Ectodermal cell (in vitro differentiated cells): ENCODE data around the gene FUT1.
"Not testable (repeated sequence)": the region's sequence is repeated elsewhere in the genome, so short reads cannot be mapped to it uniquely, and the experiment has no call there.

ENCODE experiments used
- H3K27ac ChIP-seq: 2 replicates; pipeline ENCODE4 v1.7.0; 2013; ENCODE audit warnings: mild to moderate bottlenecking, low read depth, low read length; ENCODE audit not compliant: insufficient read depth, poor library complexity, severe bottlenecking
- H3K27me3 ChIP-seq: 2 replicates; pipeline ENCODE4 v1.7.0; 2013; ENCODE audit warnings: mild to moderate bottlenecking, low read length; ENCODE audit not compliant: insufficient read depth, control insufficient read depth, poor library complexity, severe bottlenecking
- H3K36me3 ChIP-seq: one replicate; pipeline ENCODE4 v1.7.0; 2013; ENCODE audit warnings: low read length; ENCODE audit not compliant: control insufficient read depth, insufficient read depth
- H3K4me1 ChIP-seq: one replicate; pipeline ENCODE4 v1.7.0; 2013; ENCODE audit warnings: low read length; ENCODE audit not compliant: control insufficient read depth, insufficient read depth
- H3K4me3 ChIP-seq: 2 replicates; pipeline ENCODE4 v1.7.0; 2013; ENCODE audit warnings: low read depth, low read length, control low read depth; ENCODE audit not compliant: insufficient read depth
- H3K9me3 ChIP-seq: 2 replicates; pipeline ENCODE4 v1.7.0; 2013; ENCODE audit warnings: mild to moderate bottlenecking, low read length, moderate library complexity; ENCODE audit not compliant: control insufficient read depth
- WGBS, 2 experiments: methylation state at CpG; one replicate each; pipeline ENCODE4 v1.1.7; 2013; ENCODE audit warnings: missing lambda C conversion rate in 2 of 2; 5-methylcytosine and 5-hydroxymethylcytosine counted together

FUT1 gene

DNA sequence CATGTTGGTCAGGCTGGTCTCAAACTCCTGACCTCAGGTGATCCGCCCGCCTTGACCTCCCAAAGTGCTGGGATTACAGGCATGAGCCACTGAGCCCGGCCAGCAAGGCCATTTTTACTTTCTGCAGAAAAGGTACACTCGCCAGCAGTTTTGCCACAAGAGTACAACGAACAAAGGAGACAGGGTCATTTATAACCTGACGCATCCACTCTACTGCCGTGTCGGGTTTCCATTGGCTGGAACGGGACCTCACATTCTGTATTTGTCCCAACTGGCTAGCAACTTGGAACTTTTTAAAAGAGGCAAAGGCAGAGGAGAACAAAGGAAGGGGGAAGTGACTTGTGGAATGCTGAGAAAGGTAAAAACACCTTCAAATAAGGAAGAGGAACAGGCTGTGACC, 34.9 kb upstream of the FUT1 start:
- not testable (repeated sequence) for H3K27me3 ChIP-seq, H3K4me3 ChIP-seq, H3K36me3 ChIP-seq, H3K4me1 ChIP-seq, H3K27ac ChIP-seq, H3K9me3 ChIP-seq
- WGBS, 2 experiments, result 91 to 93% methylated on average over 9 of the region's 9 CpGs

DNA sequence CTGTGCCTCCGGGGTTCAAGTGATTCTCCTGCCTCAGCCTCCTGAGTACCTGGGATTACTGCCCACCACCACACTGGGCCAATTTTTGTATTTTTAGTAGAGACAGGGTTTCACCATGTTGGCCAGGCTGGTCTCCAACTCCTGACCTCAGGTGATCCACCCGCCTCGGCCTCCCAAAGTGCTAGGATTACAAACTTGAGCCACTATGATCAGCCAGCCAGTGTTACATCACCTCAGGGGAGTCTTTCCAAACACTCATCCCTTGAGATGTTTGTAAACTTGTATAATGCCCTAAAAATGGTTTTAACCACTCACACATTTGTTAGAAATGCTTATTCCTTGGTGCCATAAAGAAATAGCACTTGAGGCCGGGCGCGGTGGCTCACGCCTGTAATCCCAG, 34.0 kb upstream of the FUT1 start:
- not testable (repeated sequence) for H3K9me3 ChIP-seq, H3K27ac ChIP-seq, H3K27me3 ChIP-seq, H3K36me3 ChIP-seq, H3K4me1 ChIP-seq, H3K4me3 ChIP-seq
- 90 to 96% methylated on average over 7 of the region's 7 CpGs for WGBS, 2 experiments

DNA sequence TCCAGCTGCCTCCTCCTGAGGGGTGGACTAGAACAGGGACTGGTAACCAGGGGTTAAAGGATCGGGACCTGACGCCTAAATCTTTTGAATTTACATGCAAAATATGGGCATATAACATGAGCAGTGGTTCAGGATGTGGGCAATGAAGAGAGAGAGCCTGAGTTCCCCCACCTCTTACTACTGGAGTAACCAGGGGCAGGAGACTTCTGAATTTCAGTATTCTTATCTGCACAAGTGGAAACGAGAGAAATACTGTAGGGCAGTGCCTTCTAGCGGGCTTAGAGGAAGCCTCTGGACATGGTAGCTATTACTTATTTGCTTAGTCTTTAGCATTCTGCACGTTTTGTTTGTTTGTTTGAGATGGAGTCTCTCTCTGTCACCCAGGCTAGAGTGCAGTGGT, 32.1 kb upstream of the FUT1 start:
- Histone ChIP-seq H3K27ac (no peak overlapping the region), H3K9me3 (no peaks in the 10 kb centered on the region)
- 80 to 90% methylated on average over 5 of the region's 5 CpGs for WGBS, 2 experiments

DNA sequence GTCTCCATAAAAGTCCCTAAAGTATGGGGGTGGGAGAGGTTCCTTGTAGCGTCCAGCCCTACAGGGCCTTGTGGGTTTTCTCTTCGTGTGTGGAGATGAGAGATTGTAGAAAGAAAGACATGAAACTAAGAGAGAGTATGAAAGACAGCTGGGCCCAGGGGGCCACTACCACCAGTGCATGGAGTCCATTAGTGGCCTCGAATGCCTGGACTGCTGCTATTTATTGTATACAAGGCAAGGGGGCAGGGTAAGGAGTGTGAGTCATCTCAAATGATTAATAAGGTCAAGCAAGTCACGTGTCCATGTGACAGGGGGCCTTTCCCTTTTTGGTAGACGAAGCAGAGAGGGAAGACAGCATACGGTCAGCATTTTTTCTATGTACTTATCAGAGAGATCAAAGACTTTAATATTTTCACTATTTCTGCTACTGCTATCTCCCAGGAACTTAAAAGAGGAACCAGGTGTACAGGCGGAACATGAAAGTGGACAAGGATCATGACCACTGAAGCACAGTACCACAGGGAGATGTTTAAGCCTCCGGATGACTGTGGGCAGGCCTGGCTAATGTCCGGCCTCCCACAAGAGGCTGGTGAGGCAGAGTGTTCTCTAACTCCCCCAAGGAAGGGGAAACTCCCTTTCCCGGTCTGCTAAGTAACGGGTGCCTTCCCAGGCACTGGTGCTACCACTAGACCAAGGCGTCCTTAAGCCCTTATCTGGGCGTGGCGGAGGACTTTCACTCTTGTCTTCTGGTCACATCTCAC, 28.4 kb upstream of the FUT1 start:
- no peaks in the 10 kb centered on the region for H3K36me3 ChIP-seq
- H3K27ac ChIP-seq, result no peak overlapping the region
- H3K4me3 ChIP-seq, result no peak overlapping the region
- no peaks in the 10 kb centered on the region for H3K4me1 ChIP-seq
- no peaks in the 10 kb centered on the region for H3K27me3 ChIP-seq
- WGBS, 2 experiments, result 90 to 91% methylated on average over 14 of the region's 14 CpGs
- H3K9me3 ChIP-seq, result no peaks in the 10 kb centered on the region

More for the DNA sequence above, 32.1 kb upstream of the FUT1 start:
- Histone ChIP-seq H3K4me3 (no peak overlapping the region), H3K4me1 (no peaks in the 10 kb centered on the region), H3K27me3 (no peaks in the 10 kb centered on the region), H3K36me3 (no peaks in the 10 kb centered on the region)

DNA sequence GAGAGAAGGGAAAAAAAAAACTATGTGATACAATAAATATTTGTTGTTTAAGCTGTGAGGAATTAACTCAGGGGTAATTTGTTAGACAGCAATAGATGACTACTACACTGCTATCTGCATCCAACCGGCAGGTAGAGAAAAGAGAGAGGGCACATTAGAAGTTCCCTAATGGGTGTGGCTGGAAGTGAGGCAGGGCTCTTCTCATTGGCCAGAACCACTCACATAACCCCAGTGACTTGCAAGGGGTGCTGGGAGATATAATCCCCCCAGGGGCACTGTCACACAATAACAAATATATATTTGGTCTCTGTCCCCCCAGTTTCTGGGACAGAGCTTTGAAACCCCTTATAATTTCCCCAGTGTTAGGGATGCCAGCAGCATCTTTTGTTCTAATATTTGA, 27.2 kb upstream of the FUT1 start:
- Histone ChIP-seq H3K9me3 (no peaks in the 10 kb centered on the region), H3K4me1 (no peaks in the 10 kb centered on the region), H3K27me3 (no peaks in the 10 kb centered on the region), H3K27ac (no peak overlapping the region), H3K36me3 (no peaks in the 10 kb centered on the region), H3K4me3 (no peak overlapping the region)
- 56 to 93% methylated on average over 1 of the region's 1 CpG for WGBS, 2 experiments

DNA sequence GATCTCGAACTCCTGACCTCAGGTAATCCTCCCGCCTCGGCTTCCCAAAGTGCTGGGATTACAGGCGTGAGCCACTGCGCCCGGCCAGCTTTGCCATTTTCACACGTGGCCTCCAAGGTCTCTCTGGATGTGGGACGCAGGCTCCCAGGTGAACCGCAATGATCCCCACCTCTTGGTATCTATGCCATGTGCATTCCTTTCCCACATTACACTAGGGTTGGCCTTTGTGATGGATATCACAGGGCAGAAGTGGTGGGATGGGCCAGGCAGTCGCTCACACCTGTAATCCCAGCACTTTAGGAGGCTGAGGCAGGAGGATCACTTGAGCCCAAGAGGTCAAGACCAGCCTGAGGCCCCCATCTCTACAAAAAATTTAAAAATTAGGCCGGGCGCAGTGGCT, 25.3 kb upstream of the FUT1 start:
- Histone ChIP-seq H3K36me3 (no peaks in the 10 kb centered on the region), H3K4me3 (no peak overlapping the region), H3K27me3 (no peaks in the 10 kb centered on the region), H3K27ac (no peak overlapping the region), H3K9me3 (no peaks in the 10 kb centered on the region), H3K4me1 (no peaks in the 10 kb centered on the region)
- WGBS, 2 experiments, result 88 to 89% methylated on average over 12 of the region's 12 CpGs

DNA sequence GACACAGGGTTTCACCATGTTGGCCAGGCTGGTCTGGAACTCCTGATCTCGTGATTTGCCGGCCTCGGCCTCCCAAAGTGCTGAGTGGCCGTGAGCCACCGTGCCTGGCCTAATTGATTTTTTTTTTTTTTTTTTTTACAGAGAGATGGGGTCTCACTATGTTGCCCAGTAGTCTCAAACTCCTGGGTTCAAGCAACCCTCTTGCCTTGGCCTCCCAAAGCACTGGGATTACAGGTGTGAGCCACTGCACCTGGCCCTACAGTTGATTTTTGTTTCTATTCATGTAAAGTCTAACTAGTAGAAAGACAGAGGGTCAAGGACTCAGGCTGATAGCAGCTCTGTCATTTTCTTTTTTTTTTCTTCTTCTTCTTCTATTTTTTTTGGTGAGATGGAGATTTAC, 24.7 kb upstream of the FUT1 start:
- Histone ChIP-seq H3K36me3 (no peaks in the 10 kb centered on the region), H3K27me3 (no peaks in the 10 kb centered on the region), H3K4me3 (no peak overlapping the region), H3K4me1 (no peaks in the 10 kb centered on the region), H3K27ac (no peak overlapping the region), H3K9me3 (no peaks in the 10 kb centered on the region)
- WGBS, 2 experiments, result 92 to 97% methylated on average over 5 of the region's 5 CpGs

DNA sequence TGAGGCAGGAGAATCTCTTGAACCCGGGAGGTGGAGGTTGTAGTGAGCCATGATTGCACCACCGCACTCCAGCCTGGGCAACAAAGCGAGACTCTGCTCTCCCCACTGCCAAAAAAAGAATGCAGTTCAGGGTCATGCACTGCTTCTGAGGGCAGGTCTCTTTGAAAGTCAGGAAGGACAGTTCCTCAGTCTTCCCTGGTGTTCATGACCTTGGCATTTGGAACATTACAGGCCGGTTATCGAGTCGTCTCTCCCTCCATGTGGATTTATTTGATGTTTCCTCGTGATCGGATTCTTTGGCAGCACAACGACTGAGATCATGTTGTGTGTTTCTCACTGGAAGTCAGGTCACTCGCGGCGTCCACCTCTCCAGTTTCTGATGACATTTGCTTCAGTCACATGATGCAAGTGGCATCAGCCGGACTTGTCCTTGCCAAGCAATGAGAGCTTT, 20.1 kb upstream of the FUT1 start:
- no peaks in the 10 kb centered on the region for H3K9me3 ChIP-seq
- no peak overlapping the region for H3K4me3 ChIP-seq
- WGBS, 2 experiments, result 93 to 94% methylated on average over 13 of the region's 13 CpGs
- no peaks in the 10 kb centered on the region for H3K4me1 ChIP-seq
- H3K36me3 ChIP-seq, result no peaks in the 10 kb centered on the region
- no peaks in the 10 kb centered on the region for H3K27me3 ChIP-seq
- H3K27ac ChIP-seq, result no peak overlapping the region

DNA sequence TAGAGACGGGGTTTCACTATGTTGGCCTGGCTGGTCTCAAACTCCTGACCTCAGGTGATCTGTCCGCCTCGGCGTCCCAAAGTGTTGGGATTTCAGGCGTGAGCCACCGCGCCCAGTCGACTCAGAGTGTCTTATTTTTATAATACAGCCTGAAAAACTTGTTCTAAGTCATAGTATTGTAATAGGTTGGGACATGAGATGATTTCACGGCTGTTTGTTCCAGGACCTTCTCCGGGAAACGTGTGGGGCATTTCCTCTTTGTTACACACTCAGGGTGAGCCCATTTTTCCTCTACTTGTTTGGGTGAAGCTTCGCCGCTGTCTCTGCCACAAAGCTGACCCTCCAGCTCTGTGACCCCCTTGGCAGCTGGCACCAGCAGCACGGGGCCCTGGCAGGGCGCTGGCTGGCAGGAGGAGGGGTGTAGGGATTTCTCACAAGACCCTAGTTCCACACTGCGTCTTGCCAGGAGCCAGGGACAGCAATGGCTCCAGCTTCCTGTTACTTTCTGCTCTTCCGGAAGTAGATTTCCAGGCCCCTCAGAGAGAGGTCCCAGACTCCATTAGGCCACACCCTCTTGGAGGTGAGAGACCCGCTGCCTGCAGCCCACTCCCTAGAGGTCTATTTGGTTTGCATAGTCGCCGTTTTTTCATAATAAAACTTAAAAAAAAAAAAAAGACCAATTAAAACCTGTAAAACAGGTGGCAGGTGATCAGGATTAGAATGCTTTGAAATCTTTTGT, 18.5 kb upstream of the FUT1 start:
- H3K27ac ChIP-seq, result no peak overlapping the region
- H3K9me3 ChIP-seq, result no peaks in the 10 kb centered on the region
- 91 to 92% methylated on average over 18 to 20 of the region's 20 CpGs for WGBS, 2 experiments
- no peaks in the 10 kb centered on the region for H3K27me3 ChIP-seq
- H3K4me3 ChIP-seq, result no peak overlapping the region
- no peaks in the 10 kb centered on the region for H3K36me3 ChIP-seq
- no peaks in the 10 kb centered on the region for H3K4me1 ChIP-seq

DNA sequence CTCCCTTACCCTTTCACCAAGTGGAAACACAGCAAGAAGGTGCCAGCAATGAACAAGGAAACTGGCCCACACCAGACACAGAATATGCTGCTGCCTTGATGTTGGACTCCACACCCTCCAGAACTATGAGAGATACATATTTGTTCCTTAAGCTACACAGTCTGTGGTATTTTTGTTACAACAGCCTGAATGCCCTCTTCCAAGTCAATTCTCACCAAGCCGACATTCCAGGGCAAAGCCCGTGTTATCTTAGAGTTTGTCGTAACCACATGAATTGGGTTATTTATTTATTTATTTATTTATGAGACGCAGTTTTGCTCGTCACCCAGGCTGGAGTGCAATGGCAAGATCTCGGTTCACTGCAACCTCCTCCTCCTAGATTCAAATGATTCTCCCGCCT, 17.8 kb upstream of the FUT1 start:
- WGBS, 2 experiments, result 80 to 81% methylated on average over 7 of the region's 7 CpGs
- no peaks in the 10 kb centered on the region for H3K27me3 ChIP-seq
- H3K4me3 ChIP-seq, result no peak overlapping the region
- no peaks in the 10 kb centered on the region for H3K9me3 ChIP-seq
- no peak overlapping the region for H3K27ac ChIP-seq
- no peaks in the 10 kb centered on the region for H3K36me3 ChIP-seq
- no peaks in the 10 kb centered on the region for H3K4me1 ChIP-seq
